Mesenchymal stem cell (in vitro differentiated cells and primary cell): ENCODE measurements around the gene BEST3.

Experiments
- DNase-seq: peaks from one replicate; pipeline ENCODE4 v3.0.0-alpha.2; 2013
- H2AFZ ChIP-seq: one replicate; pipeline ENCODE4 v1.6.1; 2013; ENCODE audit warnings: low read depth, mild to moderate bottlenecking, control low read depth, inconsistent platforms, low read length, moderate library complexity
- H2AK5ac ChIP-seq: 2 replicates; pipeline ENCODE4 v1.6.1; 2013; ENCODE audit warnings: low read length, moderate library complexity, mild to moderate bottlenecking, inconsistent platforms; ENCODE audit not compliant: severe bottlenecking
- H2BK120ac ChIP-seq: one replicate; pipeline ENCODE4 v1.6.1; 2013; ENCODE audit warnings: low read depth, mild to moderate bottlenecking, inconsistent platforms, low read length, moderate library complexity
- H2BK12ac ChIP-seq, 2 experiments: one replicate each; pipeline ENCODE4 v1.6.1; 2013; ENCODE audit warnings: inconsistent platforms in 2 of 2, low read length in 2 of 2, mild to moderate bottlenecking in 2 of 2, moderate library complexity in 2 of 2, control low read depth in 1 of 2
- H2BK15ac ChIP-seq: one replicate; pipeline ENCODE4 v1.6.1; 2013; ENCODE audit warnings: mild to moderate bottlenecking, low read depth, inconsistent platforms; ENCODE audit not compliant: poor library complexity, severe bottlenecking
- H2BK5ac ChIP-seq: 2 replicates; pipeline ENCODE4 v1.6.1; 2013; ENCODE audit warnings: low read depth, mild to moderate bottlenecking, low read length, control low read depth, inconsistent platforms; ENCODE audit not compliant: poor library complexity, severe bottlenecking
- H3K14ac ChIP-seq, 2 experiments: one replicate each; pipeline ENCODE4 v1.6.1; 2013; ENCODE audit warnings: inconsistent platforms in 2 of 2, low read length in 2 of 2, control low read depth in 1 of 2, mild to moderate bottlenecking in 1 of 2, moderate library complexity in 1 of 2
- H3K18ac ChIP-seq, 2 experiments: one replicate each; pipeline ENCODE4 v1.6.1; 2013; ENCODE audit warnings: inconsistent platforms in 2 of 2, low read length in 2 of 2, control low read depth in 1 of 2, low read depth in 1 of 2, mild to moderate bottlenecking in 1 of 2
- H3K23ac ChIP-seq, 2 experiments: one replicate each; pipeline ENCODE4 v1.6.1; 2013; ENCODE audit warnings: inconsistent platforms in 2 of 2, low read length in 2 of 2, mild to moderate bottlenecking in 2 of 2, moderate library complexity in 2 of 2, control low read depth in 1 of 2
- H3K27ac ChIP-seq: 2 replicates; pipeline ENCODE4 v1.5.1; 2013; ENCODE audit warnings: mild to moderate bottlenecking, moderate library complexity, low read length, control low read depth, inconsistent platforms; ENCODE audit not compliant: poor library complexity, severe bottlenecking
- H3K27me3 ChIP-seq, 2 experiments: 2 replicates each; pipeline versions ENCODE4 v1.6.1 to v1.7.0; 2013; ENCODE audit warnings: low read length in 2 of 2, mild to moderate bottlenecking in 2 of 2, moderate library complexity in 2 of 2, control low read depth in 1 of 2, inconsistent platforms in 1 of 2; ENCODE audit not compliant: control insufficient read depth in 1 of 2, insufficient read depth in 1 of 2
- H3K36me3 ChIP-seq, 2 experiments: 2 replicates each; pipeline versions ENCODE4 v1.6.1 to v1.7.0; 2013; ENCODE audit warnings: low read length in 2 of 2, control low read depth in 1 of 2, inconsistent platforms in 1 of 2, low read depth in 1 of 2, mild to moderate bottlenecking in 1 of 2; ENCODE audit not compliant: insufficient read depth in 2 of 2, control insufficient read depth in 1 of 2
- H3K4ac ChIP-seq, 2 experiments: one replicate each; pipeline ENCODE4 v1.6.1; 2013; ENCODE audit warnings: inconsistent platforms in 2 of 2, low read length in 2 of 2, mild to moderate bottlenecking in 2 of 2, moderate library complexity in 2 of 2, control low read depth in 1 of 2, low read depth in 1 of 2
- H3K4me1 ChIP-seq: 2 replicates; pipeline ENCODE4 v1.6.1; 2013; ENCODE audit warnings: low read depth, low read length, control low read depth; ENCODE audit not compliant: control insufficient read depth, insufficient read depth
- H3K4me2 ChIP-seq: 2 replicates; pipeline ENCODE4 v1.6.1; 2013; ENCODE audit warnings: low read length, mild to moderate bottlenecking, inconsistent platforms; ENCODE audit not compliant: poor library complexity, severe bottlenecking
- H3K4me3 ChIP-seq, 2 experiments: 2 replicates each; pipeline versions ENCODE4 v1.5.1 to v1.7.0; 2013; ENCODE audit warnings: low read length in 2 of 2, mild to moderate bottlenecking in 2 of 2, control low read depth in 1 of 2, low read depth in 1 of 2; ENCODE audit not compliant: insufficient read depth in 1 of 2
- H3K79me1 ChIP-seq: replicated peaks from 2 replicates; pipeline ENCODE4 v1.6.1; 2013; ENCODE audit warnings: mild to moderate bottlenecking, control low read depth, low read length, inconsistent platforms; ENCODE audit not compliant: poor library complexity, severe bottlenecking
- H3K9ac ChIP-seq: 2 replicates; pipeline ENCODE4 v1.7.0; 2013; ENCODE audit warnings: mild to moderate bottlenecking, low read length, moderate library complexity
- H3K9me3 ChIP-seq: 2 replicates; pipeline ENCODE4 v1.7.0; 2013; ENCODE audit warnings: mild to moderate bottlenecking, low read length; ENCODE audit not compliant: control insufficient read depth
- H4K8ac ChIP-seq: one replicate; pipeline ENCODE4 v1.6.1; 2013; ENCODE audit warnings: inconsistent platforms, mild to moderate bottlenecking, low read length, moderate library complexity
- H4K91ac ChIP-seq: one replicate; pipeline ENCODE4 v1.6.1; 2013; ENCODE audit warnings: mild to moderate bottlenecking, low read length, inconsistent platforms
- WGBS: methylation state at CpG from one replicate; pipeline ENCODE4 v1.1.7; 2013; ENCODE audit warnings: mixed read lengths; 5-methylcytosine and 5-hydroxymethylcytosine counted together

Gene BEST3

GRCh38 chr12:69651922-69652321 is 47.2 kb downstream of the BEST3 start:
- H2BK120ac ChIP-seq: no peak overlapping the region
- H2BK15ac ChIP-seq: no peak overlapping the region
- no peak overlapping the region for H3K14ac ChIP-seq
- H3K27ac ChIP-seq: no peak overlapping the region
- H4K8ac ChIP-seq: no peak overlapping the region
- H3K27me3 ChIP-seq: no peaks in the 10 kb centered on the region
- H3K4me1 ChIP-seq: peaks cover 10% of the 10 kb centered on the region
- peak overlapping the region; percentile 95 for H2AK5ac ChIP-seq
- no peaks in the 10 kb centered on the region for H3K36me3 ChIP-seq
- no peak overlapping the region for H4K91ac ChIP-seq
- 100% methylated on average over 2 of the region's 3 CpGs for WGBS
- H3K9ac ChIP-seq: no peak overlapping the region
- H2BK12ac ChIP-seq: no peak overlapping the region
- H3K79me1 ChIP-seq: no peaks in the 10 kb centered on the region
- H3K4ac ChIP-seq: no peak overlapping the region
- H2AFZ ChIP-seq: no peak overlapping the region
- no peak overlapping the region for H3K18ac ChIP-seq
- H3K9me3 ChIP-seq: no peaks in the 10 kb centered on the region
- H3K4me2 ChIP-seq: no peak overlapping the region
- H3K23ac ChIP-seq: no peak overlapping the region
- no peak overlapping the region for H2BK5ac ChIP-seq
- no peak for DNase-seq
- no peak overlapping the region for H3K4me3 ChIP-seq

- H3K4me1 ChIP-seq: peaks cover 3% of the 10 kb centered on the region
- H2AK5ac ChIP-seq: no peak overlapping the region
- no peak overlapping the region for H3K4me3 ChIP-seq
- H4K8ac ChIP-seq: no peak overlapping the region
- H2BK12ac ChIP-seq: no peak overlapping the region
- H2AFZ ChIP-seq: no peak overlapping the region
- no peak overlapping the region for H2BK15ac ChIP-seq
- no peak overlapping the region for H3K27ac ChIP-seq
- H3K79me1 ChIP-seq: no peaks in the 10 kb centered on the region
- no peak for DNase-seq
- H2BK5ac ChIP-seq: no peak overlapping the region
- no peak overlapping the region for H2BK120ac ChIP-seq
- no peak overlapping the region for H3K14ac ChIP-seq
- no peak overlapping the region for H3K18ac ChIP-seq
- H3K9me3 ChIP-seq: no peaks in the 10 kb centered on the region
- H3K27me3 ChIP-seq: no peaks in the 10 kb centered on the region
- H3K4ac ChIP-seq: no peak overlapping the region
- no peak overlapping the region for H3K23ac ChIP-seq
- H3K4me2 ChIP-seq: no peak overlapping the region
- H4K91ac ChIP-seq: no peak overlapping the region
- no peaks in the 10 kb centered on the region for H3K36me3 ChIP-seq
- peak overlapping the region; percentile 26 for H3K9ac ChIP-seq
- 63% methylated on average over 4 of the region's 4 CpGs for WGBS
These were observed 49.6 kb downstream of the BEST3 start for GRCh38 chr12:69649529-69649928.

GRCh38 chr12:69648476-69648875 is 50.6 kb downstream of the BEST3 start:
- Histone ChIP-seq H3K36me3 (no peaks in the 10 kb centered on the region), H3K9ac (peak overlapping the region; percentile 55), H3K18ac (no peak overlapping the region), H3K27ac (peak overlapping the region; percentile 72), H2AK5ac (no peak overlapping the region), H3K4ac (no peak overlapping the region), H3K9me3 (no peaks in the 10 kb centered on the region), H2BK5ac (no peak overlapping the region), H2BK12ac (no peak overlapping the region), H3K4me3 (no peak overlapping the region), H3K14ac (no peak overlapping the region), H2BK120ac (no peak overlapping the region), H2AFZ (no peak overlapping the region), H2BK15ac (no peak overlapping the region), H3K4me2 (no peak overlapping the region), H3K23ac (no peak overlapping the region), H4K91ac (no peak overlapping the region), H4K8ac (no peak overlapping the region), H3K27me3 (no peaks in the 10 kb centered on the region), H3K4me1 (peaks cover 3% of the 10 kb centered on the region), H3K79me1 (no peaks in the 10 kb centered on the region)
- WGBS: 55% methylated on average over 3 of the region's 3 CpGs
- peak; percentile 88 for DNase-seq

GRCh38 chr12:69647178-69647577 is 51.9 kb downstream of the BEST3 start:
- Histone ChIP-seq H3K4me1 (peaks cover 3% of the 10 kb centered on the region), H2BK120ac (no peak overlapping the region), H3K27me3 (no peaks in the 10 kb centered on the region), H4K91ac (no peak overlapping the region), H2BK5ac (no peak overlapping the region), H3K27ac (no peak overlapping the region), H3K36me3 (no peaks in the 10 kb centered on the region), H3K9me3 (no peaks in the 10 kb centered on the region), H2AK5ac (peak overlapping the region; percentile 58), H3K18ac (no peak overlapping the region), H2BK15ac (no peak overlapping the region), H3K14ac (no peak overlapping the region), H3K79me1 (no peaks in the 10 kb centered on the region), H2BK12ac (no peak overlapping the region), H3K9ac (no peak overlapping the region), H3K23ac (no peak overlapping the region), H3K4ac (no peak overlapping the region), H2AFZ (no peak overlapping the region), H4K8ac (no peak overlapping the region), H3K4me2 (no peak overlapping the region), H3K4me3 (no peak overlapping the region)
- 54% methylated on average over 3 of the region's 4 CpGs for WGBS
- no peak for DNase-seq
